ENCODE results near the gene ELL. TPM values are rescaled to one million over a fixed set of nuclear protein-coding genes. Genes with fewer than 3 reads are reported as not detected.

Gene ELL
- total and polyA plus RNA-seq, 2 donors (not counting 3 experiments of a cell fraction or from before 2014, with no cell fraction given), result 9.9 to 18.2 TPM

GRCh38 chr19:18437491-18438330 lies 84.2 kb downstream of the ELL start, which contains the start of gene ISYNA1:
Gene ISYNA1, minus strand, starts transcription at chr19:18438133. Its CDS starts 154 bp downstream, at chr19:18437979.
- H3K27ac ChIP-seq (ENCODE audit: insufficient read depth, low read depth, low read length), result no peak within 1 kb of the TSS
- FAIRE-seq (peak; percentile 53), DNase-seq (ENCODE audit: low read depth, low spot score) (peak; percentile 66)
- no peak for TF ChIP-seq FOS (IDR thresholded peaks at IDR 0.05; ENCODE audit: borderline replicate concordance, insufficient read depth, low read length)
- TF ChIP-seq GATA2 (IDR thresholded peaks at IDR 0.05; ENCODE audit: insufficient read depth, insufficient read length, low read depth, low read length), result no peak
- TF ChIP-seq JUN (IDR thresholded peaks at IDR 0.05; ENCODE audit: borderline replicate concordance, insufficient read depth, insufficient read length, low read depth), result no peak
- no peak for TF ChIP-seq MAX (IDR thresholded peaks at IDR 0.05; ENCODE audit: insufficient read depth, insufficient read length)
- no peak for TF ChIP-seq CTCF (IDR thresholded peaks at IDR 0.05; ENCODE audit: extremely low read depth in 1 of 2, insufficient read depth in 1 of 2, low read depth in 1 of 2, low read length in 2 of 2)
- no peak for TF ChIP-seq MYC (IDR thresholded peaks at IDR 0.05; ENCODE audit: low read depth, low read length)
- TF ChIP-seq POLR2A (IDR thresholded peaks at IDR 0.05; ENCODE audit: low read depth, low read length), result no peak
- TF ChIP-seq POLR2AphosphoS5 (IDR thresholded peaks at IDR 0.05; ENCODE audit: insufficient read depth, low read depth, low read length), result no peak
- TF ChIP-seq EZH2 (IDR thresholded peaks at IDR 0.05; ENCODE audit: borderline replicate concordance, low read depth, low read length, severe bottlenecking), result no peak
- H3K9ac ChIP-seq (replicated peaks; ENCODE audit: extremely low read depth, insufficient read depth, low read length), result no peak within 1 kb of the TSS
- H3K27me3 ChIP-seq (ENCODE audit: control insufficient read depth in 2 of 2, insufficient read depth in 2 of 2, low read length in 2 of 2), result no peaks in the 10 kb centered on the region
- peak within 1 kb of the TSS; percentile 19 to 75 (median 24) for H3K4me3 ChIP-seq (replicated peaks in 1 of 3; ENCODE audit: insufficient read depth in 1 of 3, low read depth in 1 of 3, low read length in 3 of 3)
- no peaks in the 10 kb centered on the region for H4K20me1 ChIP-seq (replicated peaks; ENCODE audit: control insufficient read depth, extremely low read depth, insufficient read depth, low read length)
- H3K4me1 ChIP-seq (ENCODE audit: control insufficient read depth, extremely low read depth, insufficient read depth, low read length), result peaks cover 12% of the 10 kb centered on the region
- dilution Hi-C loops (cut with MboI; ENCODE audit: extremely low pct_ligation_motif_present, low sequenced_read_pairs) (no loop called here), intact Hi-C loops (cut with micrococcal nuclease) (loop anchor here (1.0 kb wide), 1 partner anchor 18 kb away; the partner anchor contains the start of gene SSBP4)
- peak within 1 kb of the TSS; percentile 59 for H3K4me2 ChIP-seq (ENCODE audit: insufficient read depth, low read length)
- peak within 1 kb of the TSS; percentile 65 for H2AFZ ChIP-seq (ENCODE audit: low read depth, low read length)
- no peaks in the 10 kb centered on the region for H3K9me3 ChIP-seq (replicated peaks; ENCODE audit: control insufficient read depth, insufficient read depth, low read length)
- ChIA-PET POLR2A (interaction anchor here (1.0 kb wide), 1 partner anchor 9 kb away, joined by 3 read pairs; no protein-coding TSS in a partner anchor), CTCF (interaction anchor here (0.8 to 3.7 kb wide), 6 partner anchors 13 to 158 kb away, joined by 3 to 23 read pairs (median 4); partner anchors contain the start of genes GDF15 and SSBP4)
- BruUV-seq (replicated peaks), result no TSS peak
- no peaks in the 10 kb centered on the region for H3K79me2 ChIP-seq (ENCODE audit: control insufficient read depth, insufficient read depth, low read length)
- H3K36me3 ChIP-seq (ENCODE audit: control insufficient read depth in 2 of 2, extremely low read depth in 1 of 2, insufficient read depth in 2 of 2, low read length in 2 of 2), result peaks cover 0 to 2% of the 10 kb centered on the region in 2 experiments
- H3K9me1 ChIP-seq (replicated peaks; ENCODE audit: control insufficient read depth, extremely low read depth, insufficient read depth, low read length), result no peaks in the 10 kb centered on the region
